Endothelial cell (in vitro differentiated cells): Measurements from ENCODE around the gene RBMS3. TPM values are rescaled to one million over a fixed set of nuclear protein-coding genes. Genes with fewer than 3 reads are reported as not detected.

Source experiments
- DNase-seq: peaks from one replicate; pipeline ENCODE4 v3.0.0; 2021; ENCODE audit warnings: low spot score
- H3K27ac Mint-ChIP-seq: one replicate; pipeline ENCODE4 v1.8.0; 2021; ENCODE audit warnings: mixed read lengths, inconsistent platforms; ENCODE audit not compliant: unreplicated experiment
- H3K27me3 Mint-ChIP-seq: one replicate; pipeline ENCODE4 v1.8.0; 2021; ENCODE audit warnings: mild to moderate bottlenecking, moderate library complexity, mixed read lengths, inconsistent platforms; ENCODE audit not compliant: unreplicated experiment
- H3K36me3 Mint-ChIP-seq: one replicate; pipeline ENCODE4 v1.8.0; 2021; ENCODE audit warnings: mild to moderate bottlenecking, low read depth, mixed read lengths, inconsistent platforms; ENCODE audit not compliant: unreplicated experiment
- H3K4me1 Mint-ChIP-seq: one replicate; pipeline ENCODE4 v1.8.0; 2021; ENCODE audit warnings: mild to moderate bottlenecking, mixed read lengths, inconsistent platforms; ENCODE audit not compliant: unreplicated experiment
- H3K4me3 Mint-ChIP-seq: one replicate; pipeline ENCODE4 v1.8.0; 2021; ENCODE audit warnings: mild to moderate bottlenecking, mixed read lengths, inconsistent platforms; ENCODE audit not compliant: unreplicated experiment
- H3K9me3 Mint-ChIP-seq: one replicate; pipeline ENCODE4 v1.8.0; 2021; ENCODE audit warnings: mixed read lengths, inconsistent platforms; ENCODE audit not compliant: unreplicated experiment
- total RNA-seq: library from RNA; stranded (reverse); fragmentation: NEBNext Ultra II Directional; extraction: Animal tissue kit (Norgen Biotek cat#: 25700); gene quantifications from one replicate; pipeline ENCODE4 v1.2.1, GENCODE V29; 2021; ENCODE audit not compliant: unreplicated experiment
- TF ChIP-seq, protein P1 (sequence below): fragments of 200-600 bp; sonication (generic); IDR thresholded peaks from one replicate; pipeline ENCODE4 v1.5.0; 2021; ENCODE audit warnings: antibody characterized with exemption; ENCODE audit not compliant: unreplicated experiment

The RBMS3 gene
- total RNA-seq, 1 donor from 2014 or later, result 30.9 TPM

- no peak overlapping the region for H3K27ac Mint-ChIP-seq
- no peak overlapping the region for H3K4me3 Mint-ChIP-seq
- H3K9me3 Mint-ChIP-seq, result no peaks in the 10 kb centered on the region
- TF ChIP-seq, protein P1, sequence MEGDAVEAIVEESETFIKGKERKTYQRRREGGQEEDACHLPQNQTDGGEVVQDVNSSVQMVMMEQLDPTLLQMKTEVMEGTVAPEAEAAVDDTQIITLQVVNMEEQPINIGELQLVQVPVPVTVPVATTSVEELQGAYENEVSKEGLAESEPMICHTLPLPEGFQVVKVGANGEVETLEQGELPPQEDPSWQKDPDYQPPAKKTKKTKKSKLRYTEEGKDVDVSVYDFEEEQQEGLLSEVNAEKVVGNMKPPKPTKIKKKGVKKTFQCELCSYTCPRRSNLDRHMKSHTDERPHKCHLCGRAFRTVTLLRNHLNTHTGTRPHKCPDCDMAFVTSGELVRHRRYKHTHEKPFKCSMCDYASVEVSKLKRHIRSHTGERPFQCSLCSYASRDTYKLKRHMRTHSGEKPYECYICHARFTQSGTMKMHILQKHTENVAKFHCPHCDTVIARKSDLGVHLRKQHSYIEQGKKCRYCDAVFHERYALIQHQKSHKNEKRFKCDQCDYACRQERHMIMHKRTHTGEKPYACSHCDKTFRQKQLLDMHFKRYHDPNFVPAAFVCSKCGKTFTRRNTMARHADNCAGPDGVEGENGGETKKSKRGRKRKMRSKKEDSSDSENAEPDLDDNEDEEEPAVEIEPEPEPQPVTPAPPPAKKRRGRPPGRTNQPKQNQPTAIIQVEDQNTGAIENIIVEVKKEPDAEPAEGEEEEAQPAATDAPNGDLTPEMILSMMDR, result no peak
- peaks cover 7% of the 10 kb centered on the region for H3K36me3 Mint-ChIP-seq
- H3K27me3 Mint-ChIP-seq, result peaks cover 4% of the 10 kb centered on the region
- H3K4me1 Mint-ChIP-seq, result peaks cover 2% of the 10 kb centered on the region
- no peak for DNase-seq
These were observed 26.4 kb downstream of the RBMS3 start for GRCh38 chr3:29307295-29307694.

GRCh38 chr3:29310865-29311264 is 30.0 kb downstream of the RBMS3 start:
- Mint-ChIP-seq H3K27me3 (no peaks in the 10 kb centered on the region), H3K4me1 (peaks cover 10% of the 10 kb centered on the region), H3K36me3 (no peaks in the 10 kb centered on the region), H3K4me3 (no peak overlapping the region), H3K9me3 (no peaks in the 10 kb centered on the region), H3K27ac (no peak overlapping the region)
- TF ChIP-seq, protein P1, result no peak
- no peak for DNase-seq

- peaks cover 10% of the 10 kb centered on the region for H3K4me1 Mint-ChIP-seq
- no peaks in the 10 kb centered on the region for H3K27me3 Mint-ChIP-seq
- H3K4me3 Mint-ChIP-seq, result no peak overlapping the region
- H3K36me3 Mint-ChIP-seq, result no peaks in the 10 kb centered on the region
- DNase-seq, result no peak
- TF ChIP-seq, protein P1, result no peak
- no peak overlapping the region for H3K27ac Mint-ChIP-seq
- no peaks in the 10 kb centered on the region for H3K9me3 Mint-ChIP-seq
These were observed 30.9 kb downstream of the RBMS3 start for GRCh38 chr3:29311795-29312194.

DNA sequence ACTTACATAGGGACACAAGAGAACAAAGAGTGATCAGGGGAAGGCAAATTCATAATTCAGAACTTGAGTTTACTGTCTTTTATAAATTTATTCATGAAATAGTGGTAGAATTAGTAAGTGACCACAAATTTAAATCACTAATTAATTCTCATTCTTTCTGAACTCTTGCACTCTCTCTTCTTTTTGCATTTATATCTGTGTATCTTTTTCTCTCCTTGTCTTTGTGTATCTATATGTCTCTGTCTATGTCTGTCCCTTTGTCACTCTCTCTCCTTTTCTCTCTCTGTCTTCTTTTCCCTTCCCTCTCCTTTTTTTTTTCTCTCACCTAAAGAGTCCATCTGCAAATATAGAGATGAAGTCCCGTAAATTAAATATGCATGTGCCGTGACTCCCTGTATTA is 31.5 kb downstream of the RBMS3 start:
- Mint-ChIP-seq H3K9me3 (no peaks in the 10 kb centered on the region), H3K27me3 (no peaks in the 10 kb centered on the region), H3K4me3 (no peak overlapping the region), H3K27ac (no peak overlapping the region), H3K36me3 (no peaks in the 10 kb centered on the region), H3K4me1 (peaks cover 10% of the 10 kb centered on the region)
- TF ChIP-seq, protein P1, result no peak
- no peak for DNase-seq

- no peak overlapping the region for H3K27ac Mint-ChIP-seq
- H3K4me3 Mint-ChIP-seq, result no peak overlapping the region
- H3K4me1 Mint-ChIP-seq, result peaks cover 10% of the 10 kb centered on the region
- TF ChIP-seq, protein P1, result no peak
- no peaks in the 10 kb centered on the region for H3K36me3 Mint-ChIP-seq
- H3K9me3 Mint-ChIP-seq, result no peaks in the 10 kb centered on the region
- H3K27me3 Mint-ChIP-seq, result no peaks in the 10 kb centered on the region
- DNase-seq, result no peak
These were observed 32.1 kb downstream of the RBMS3 start for GRCh38 chr3:29312960-29313452.
